Astrocyte (in vitro differentiated cells and primary cell): ENCODE measurements around the gene C10orf143.

ENCODE experiments used
- CTCF ChIP-seq: IDR thresholded peaks from 2 replicates; pipeline ENCODE4 v1.5.1; 2011; ENCODE audit warnings: low read depth, mild to moderate bottlenecking, inconsistent platforms, low read length, moderate library complexity; ENCODE audit not compliant: insufficient read depth
- EZH2 ChIP-seq: IDR thresholded peaks from 2 replicates; pipeline ENCODE4 v1.6.1; 2012; ENCODE audit warnings: mild to moderate bottlenecking, low read length, inconsistent platforms; ENCODE audit not compliant: insufficient read depth

GRCh38 chr10:130067893-130068292, 42.7 kb downstream of the C10orf143 start:
- no peak for TF ChIP-seq CTCF
- TF ChIP-seq EZH2 = no peak
